Activated T-helper 1 cell treated with Interleukin-2 at 50 U/mL for 16 hours (primary cell): Measurements from ENCODE around the gene MARCHF3.
"Not testable (repeated sequence)": the region's sequence is repeated elsewhere in the genome, so short reads cannot be mapped to it uniquely, and the experiment has no call there.

Source experiments
- DNase-seq: peaks from one replicate; pipeline ENCODE4 v3.0.0-alpha.2; 2020; ENCODE audit warnings: low read depth

The MARCHF3 gene

DNA sequence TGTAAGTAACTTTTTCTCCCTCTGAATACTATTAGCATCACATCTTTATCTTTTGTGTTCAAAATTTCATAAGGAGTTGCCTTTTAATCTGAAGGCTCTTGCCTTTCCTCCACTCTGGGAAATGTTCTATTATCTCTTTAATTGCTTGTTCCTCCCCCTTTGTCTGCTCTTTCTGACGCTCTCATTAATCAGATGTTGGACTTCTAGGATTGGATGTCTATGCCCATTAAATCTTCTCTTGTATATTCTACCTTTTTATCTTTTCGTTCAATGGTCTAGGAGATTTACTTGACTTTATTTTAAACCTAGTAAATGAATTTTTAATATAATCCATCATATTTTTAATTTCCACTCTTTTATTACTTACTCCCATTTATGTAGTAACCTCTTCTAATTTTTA lies 76.7 kb downstream of the MARCHF3 start:
- no peak for DNase-seq

- no peak for DNase-seq
Observed at GRCh38 chr5:126949475-126949874, 80.9 kb downstream of the MARCHF3 start.

- no peak for DNase-seq
Observed at GRCh38 chr5:126948453-126948852, 81.9 kb downstream of the MARCHF3 start.

- no peak for DNase-seq
Observed at GRCh38 chr5:126948011-126948355, 82.4 kb downstream of the MARCHF3 start.

GRCh38 chr5:126947146-126948010 lies 83.0 kb downstream of the MARCHF3 start:
- no peak for DNase-seq

GRCh38 chr5:126942908-126943307 lies 87.5 kb downstream of the MARCHF3 start:
- DNase-seq, result not testable (repeated sequence)

DNA sequence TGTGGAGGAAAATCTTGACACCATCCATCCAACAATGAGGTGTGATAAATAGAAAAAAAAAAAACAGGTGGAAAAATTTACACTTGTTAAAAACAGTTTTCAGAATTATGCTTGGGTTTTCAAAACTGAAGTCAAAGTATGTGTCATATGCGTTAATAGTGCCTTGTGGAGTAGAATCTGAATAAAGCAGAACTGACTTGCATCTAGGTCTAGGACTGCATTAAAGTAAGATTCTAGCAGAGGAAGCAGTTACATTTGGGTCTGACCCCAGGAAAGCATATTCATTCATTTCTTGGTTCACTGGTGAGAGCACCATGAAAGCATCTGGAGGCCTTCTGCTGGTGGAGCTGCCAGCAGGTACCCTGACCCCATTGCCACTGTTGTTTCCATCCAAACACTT lies 89.0 kb downstream of the MARCHF3 start:
- no peak for DNase-seq

DNA sequence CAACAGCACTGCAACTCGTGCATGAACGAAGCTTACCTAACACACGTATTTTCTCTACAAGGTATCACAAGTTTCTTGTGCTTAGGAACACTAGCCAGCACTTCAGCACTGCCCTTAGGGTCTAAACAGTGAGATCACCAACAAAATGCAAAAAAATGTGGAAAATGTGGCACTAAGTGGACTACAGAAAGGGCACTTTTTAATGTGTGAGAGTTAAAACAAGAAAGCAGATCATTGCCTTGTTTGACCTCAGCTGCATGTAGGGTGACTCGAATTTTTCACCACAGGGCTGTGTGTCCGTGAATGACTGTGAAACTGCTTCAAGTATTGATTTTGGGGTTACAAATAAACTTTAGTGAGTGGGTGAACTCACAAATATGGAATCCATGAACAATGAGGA lies 90.5 kb downstream of the MARCHF3 start:
- no peak for DNase-seq

GRCh38 chr5:126938466-126938865 lies 91.9 kb downstream of the MARCHF3 start:
- DNase-seq, result no peak

GRCh38 chr5:126937771-126938170 lies 92.6 kb downstream of the MARCHF3 start:
- DNase-seq, result no peak

DNA sequence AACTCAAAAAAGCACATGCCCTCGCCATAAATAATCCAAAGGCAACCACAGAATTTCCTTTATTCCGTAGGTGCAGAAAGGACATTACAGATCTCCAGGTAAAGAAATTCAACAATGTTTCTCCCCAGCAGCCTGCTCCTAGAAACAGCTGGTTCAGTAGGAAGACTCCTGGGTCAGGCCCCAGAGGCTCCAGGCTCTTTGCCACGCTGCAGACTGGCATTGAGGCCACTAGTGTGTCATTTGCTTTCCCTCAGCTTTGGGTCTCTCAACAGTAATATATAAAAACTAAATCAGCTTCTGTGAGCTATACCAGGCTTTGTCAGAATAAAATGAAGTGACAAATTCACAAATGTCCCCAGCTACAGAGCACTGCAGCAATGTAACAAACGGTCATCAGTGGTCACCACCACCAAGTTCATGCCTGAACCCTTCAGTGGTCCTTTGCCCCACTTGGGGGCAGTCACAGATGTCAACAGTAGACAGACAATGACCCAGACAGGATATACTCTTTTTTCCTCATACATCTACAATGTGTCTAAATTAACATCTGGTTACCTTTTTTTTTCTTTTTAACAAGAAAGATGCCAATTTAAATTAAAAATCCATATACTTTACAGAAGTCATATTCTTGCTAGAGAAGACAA lies 93.5 kb downstream of the MARCHF3 start:
- no peak for DNase-seq

- no peak for DNase-seq
Observed at GRCh38 chr5:126931963-126932660, 98.2 kb downstream of the MARCHF3 start.

GRCh38 chr5:126928041-126928440 lies 102.3 kb downstream of the MARCHF3 start:
- DNase-seq, result no peak

DNA sequence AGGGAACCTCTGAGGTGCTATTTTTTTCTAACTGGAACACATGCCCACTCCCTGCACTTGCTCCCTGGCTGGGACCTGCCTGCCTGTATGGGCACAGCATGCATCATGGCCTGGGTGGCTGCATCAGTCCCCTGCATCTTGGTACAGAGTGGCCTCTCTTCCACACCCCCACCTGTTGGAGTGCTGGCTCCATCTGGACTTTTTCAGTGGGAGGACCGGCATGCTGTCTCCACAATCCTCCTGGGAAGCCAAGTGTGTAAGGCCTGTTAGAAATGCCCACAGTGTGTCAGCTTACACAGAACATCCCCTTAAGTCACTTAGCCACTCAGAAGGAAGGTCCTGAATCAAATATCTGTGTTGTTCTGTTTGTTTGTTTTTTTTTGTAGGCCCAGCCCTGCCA lies 102.9 kb downstream of the MARCHF3 start:
- no peak for DNase-seq

- DNase-seq, result no peak
Observed at GRCh38 chr5:126926187-126926586, 104.2 kb downstream of the MARCHF3 start.

GRCh38 chr5:126925482-126925881 lies 104.9 kb downstream of the MARCHF3 start:
- no peak for DNase-seq

DNA sequence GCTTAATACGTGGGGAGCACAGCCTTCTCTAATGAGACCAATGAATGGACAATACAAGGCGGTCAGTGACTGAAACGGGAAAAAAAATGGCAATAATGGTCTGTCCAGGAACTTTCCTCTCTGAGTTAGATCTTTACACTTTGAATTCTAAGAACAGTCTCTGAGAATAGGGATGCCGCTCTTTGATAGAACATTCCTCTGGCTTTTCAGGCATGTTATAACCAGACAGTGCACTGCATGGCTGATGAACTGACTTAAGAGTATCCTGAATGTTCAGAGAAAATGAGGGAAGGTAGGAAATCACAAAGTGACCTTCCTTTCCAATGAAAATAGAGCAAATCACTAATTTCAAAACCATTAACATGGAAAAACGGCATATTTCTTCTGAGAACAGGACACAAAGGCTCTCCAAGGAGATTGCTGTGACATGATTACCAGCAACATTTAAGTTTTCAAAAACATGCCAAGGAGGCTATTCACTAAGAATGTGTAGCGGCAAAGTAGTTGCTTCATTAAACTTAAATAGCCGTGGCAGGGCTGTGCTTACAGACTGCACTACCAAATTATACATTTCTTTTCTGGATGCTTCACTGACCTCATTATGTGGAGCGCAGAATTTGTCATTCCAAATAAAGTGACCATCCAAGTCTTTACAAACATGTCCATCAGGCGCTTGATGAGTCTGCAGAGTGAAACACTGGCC lies 105.9 kb downstream of the MARCHF3 start:
- DNase-seq, result no peak

DNA sequence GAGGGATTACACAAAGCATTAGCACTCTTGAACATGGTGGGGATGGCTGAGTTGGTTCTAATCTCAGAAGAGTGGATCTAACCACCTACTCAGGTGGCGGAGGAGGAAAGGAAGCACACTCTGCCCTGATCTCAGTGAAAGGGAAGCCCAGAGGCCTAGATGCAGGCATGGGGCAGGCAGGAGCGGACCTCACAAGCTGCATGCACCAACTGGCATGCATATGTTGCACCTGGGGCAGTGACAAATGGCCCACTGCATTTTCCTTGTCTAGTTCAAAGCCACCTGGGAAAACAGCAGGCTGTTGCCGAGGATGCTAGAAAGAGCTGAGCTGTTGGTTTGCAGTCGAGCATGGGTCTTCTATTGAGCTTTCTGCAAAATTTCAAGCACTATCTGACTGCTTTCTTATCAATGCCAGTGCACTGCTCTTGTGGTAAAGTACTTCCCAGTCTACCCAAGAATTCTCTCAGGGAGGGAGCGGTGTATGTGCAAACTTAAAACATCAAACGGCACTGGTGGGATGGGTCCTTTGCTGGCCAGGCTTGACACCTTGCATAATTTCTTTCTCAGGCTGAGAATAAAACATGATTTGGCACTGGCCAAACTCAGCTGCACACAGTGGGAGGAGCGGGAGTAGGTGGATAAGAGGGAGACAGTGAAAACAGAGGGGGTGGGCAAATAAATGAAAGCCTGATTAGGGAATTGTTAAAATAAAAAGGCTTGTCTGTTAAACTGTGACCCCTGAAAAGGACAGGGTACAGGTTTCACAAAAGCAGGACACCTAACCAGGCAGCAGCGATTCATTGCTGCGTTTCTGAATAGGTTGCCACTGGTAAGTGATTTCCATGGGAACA lies 108.9 kb downstream of the MARCHF3 start:
- no peak for DNase-seq

DNA sequence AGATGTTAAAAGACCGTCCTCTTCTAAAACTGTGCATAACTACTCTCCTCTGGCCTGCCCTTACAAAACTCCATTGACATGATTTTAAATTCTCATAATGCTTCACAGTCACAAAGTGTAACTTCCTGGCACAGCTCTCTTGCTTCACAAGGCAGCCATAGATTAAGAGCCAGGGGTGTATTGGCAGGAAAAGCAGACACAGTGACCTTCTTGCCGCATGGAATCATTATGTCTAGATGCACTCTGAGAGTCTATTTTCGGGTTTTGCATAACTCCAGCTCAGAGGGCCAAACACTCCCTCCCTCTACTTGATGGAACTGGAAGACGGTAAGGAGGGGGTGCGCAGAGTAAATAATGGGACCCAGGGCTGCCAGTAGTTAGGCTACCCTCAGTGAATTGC lies 110.1 kb downstream of the MARCHF3 start:
- no peak for DNase-seq

- DNase-seq, result no peak
Observed at GRCh38 chr5:126919566-126919965, 110.8 kb downstream of the MARCHF3 start.

DNA sequence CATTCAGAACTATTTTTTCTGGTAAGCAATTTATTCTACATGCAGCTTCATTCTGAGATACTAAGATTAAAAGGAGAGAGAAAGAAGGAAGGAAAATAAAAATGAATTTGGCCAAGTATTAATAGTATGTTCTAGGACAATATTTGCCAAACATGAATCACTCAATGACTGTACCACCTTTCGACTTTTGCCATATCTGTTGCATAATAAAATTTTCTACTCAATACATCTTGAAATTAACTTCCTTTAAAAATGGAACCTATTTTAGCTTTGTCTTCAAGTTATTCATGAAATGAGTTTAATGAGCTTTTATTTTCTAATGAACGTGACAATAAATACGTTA lies 111.8 kb downstream of the MARCHF3 start:
- no peak for DNase-seq
